ENCODE data around the gene CSMD2. TPM values are rescaled to one million over a fixed set of nuclear protein-coding genes. Genes with fewer than 3 reads are reported as not detected.

Gene CSMD2
- total and polyA plus RNA-seq, 2 of the 4 experiments (the other 2 are of a cell fraction): under 0.01 to 0.36 TPM

DNA sequence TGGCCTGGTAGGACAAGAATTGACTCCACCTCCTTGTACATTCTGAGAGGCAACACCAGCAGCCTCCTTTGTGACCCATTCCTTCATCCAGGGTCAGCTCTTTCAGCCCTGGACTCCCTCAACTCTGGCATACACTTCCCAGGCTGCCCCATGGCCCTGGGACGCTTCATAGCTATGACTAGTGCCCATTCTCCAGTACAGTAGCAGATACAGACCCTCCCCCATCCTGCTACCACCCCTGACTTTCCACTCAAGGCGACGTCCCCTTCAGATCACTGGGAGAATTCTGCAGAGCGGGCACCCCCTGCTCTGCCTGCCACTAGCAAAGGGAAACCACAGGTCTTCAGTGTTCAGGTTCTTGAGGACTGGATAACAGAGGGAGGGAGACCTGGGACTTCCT, 400.9 kb downstream of the CSMD2 start:
- no peaks in the 10 kb centered on the region for H3K79me1 ChIP-seq (ENCODE audit: low read depth in 1 of 2, low read length in 2 of 2)
- H2BK5ac ChIP-seq (ENCODE audit: low read depth, low read length, poor library complexity, severe bottlenecking): no peak overlapping the region
- H3K27me3 ChIP-seq (ENCODE audit: control insufficient read depth, insufficient read depth, low read length): no peaks in the 10 kb centered on the region
- ATAC-seq (ENCODE audit: low read depth) (no peak), DNase-seq (no peak)
- ChIA-PET CTCF (no interaction called here), POLR2A (ENCODE audit: unreplicated experiment) (no interaction called here)
- peaks cover 22% of the 10 kb centered on the region for H3K9me3 ChIP-seq (ENCODE audit: control insufficient read depth, insufficient read depth, low read length)
- no peak overlapping the region for H3K14ac ChIP-seq (replicated peaks; ENCODE audit: low read depth, low read length)
- no peak overlapping the region for H3K4me2 ChIP-seq (ENCODE audit: low read depth, low read length)
- H3K9me1 ChIP-seq (ENCODE audit: insufficient read depth, low read length): no peaks in the 10 kb centered on the region
- H3K36me3 ChIP-seq (ENCODE audit: control insufficient read depth, insufficient read depth, low read length): no peaks in the 10 kb centered on the region
- no peak overlapping the region for H3K4ac ChIP-seq (ENCODE audit: low read depth, low read length)
- H2AK9ac ChIP-seq (replicated peaks; ENCODE audit: low read depth, low read length, poor library complexity): no peak overlapping the region
- H2BK15ac ChIP-seq (ENCODE audit: low read depth, low read length): no peak overlapping the region
- H4K91ac ChIP-seq (ENCODE audit: insufficient read depth, low read depth, low read length): no peak overlapping the region
- H4K20me1 ChIP-seq (ENCODE audit: insufficient read depth, low read length): no peaks in the 10 kb centered on the region
- WGBS, 2 experiments (ENCODE audit: extremely low coverage in 2 of 2, insufficient read length in 1 of 2): 33% methylated on average over 1 of the region's 4 CpGs; no CpG with 5 or more reads in 1 of the 2 experiments
- no peak overlapping the region for H2AFZ ChIP-seq (replicated peaks; ENCODE audit: low read length, poor library complexity)
- TF ChIP-seq RFX5 (IDR thresholded peaks at IDR 0.05; ENCODE audit: low read depth, low read length) (no peak), NFE2L2 (IDR thresholded peaks at IDR 0.05; ENCODE audit: low read depth, low read length) (no peak), BHLHE40 (IDR thresholded peaks at IDR 0.05; ENCODE audit: low read depth, low read length) (no peak), CTCF (conservative IDR thresholded peaks at IDR 0.05; ENCODE audit: low read depth, low read length) (no peak), SMC3 (IDR thresholded peaks at IDR 0.05; ENCODE audit: low read depth, low read length) (no peak), CEBPB (IDR thresholded peaks at IDR 0.05; ENCODE audit: low read depth, low read length) (no peak), POLR2A (IDR thresholded peaks at IDR 0.05; ENCODE audit: low read depth, low read length) (no peak)
- H3K27ac ChIP-seq (ENCODE audit: insufficient read depth, low read length): no peak overlapping the region
- BruUV-seq (replicated peaks): no TSS peak
- H4K8ac ChIP-seq (ENCODE audit: low read depth in 2 of 2, low read length in 2 of 2): no peak overlapping the region
- no peak overlapping the region for H3K18ac ChIP-seq (ENCODE audit: low read depth, low read length)
- no peak overlapping the region for H4K5ac ChIP-seq (ENCODE audit: low read depth, low read length)
- H3K56ac ChIP-seq (ENCODE audit: extremely low read depth, insufficient read depth, low read length): no peak overlapping the region
- intact Hi-C loops (cut with micrococcal nuclease): no loop called here
- no peak overlapping the region for H2BK20ac ChIP-seq (ENCODE audit: low read depth, low read length)
- H3K4me1 ChIP-seq (ENCODE audit: control insufficient read depth, insufficient read depth, low read length): no peaks in the 10 kb centered on the region
- no peak overlapping the region for H3K4me3 ChIP-seq (ENCODE audit: insufficient read depth, low read depth, low read length)
- in situ Hi-C loops (cut with MboI; ENCODE audit: low sequenced_read_pairs): no loop called here
- no peak overlapping the region for H3K23ac ChIP-seq (ENCODE audit: low read depth, low read length)
- dilution Hi-C loops (cut with HindIII; ENCODE audit: low sequenced_read_pairs, unreplicated experiment): no loop called here
- no peak overlapping the region for H3K9ac ChIP-seq (ENCODE audit: low read depth, low read length)
- H2BK120ac ChIP-seq (ENCODE audit: low read depth, low read length): no peak overlapping the region
- no peak overlapping the region for H2AK5ac ChIP-seq (ENCODE audit: low read depth, low read length)
